ENCODE results near the gene ATP2C1. TPM values are rescaled to one million over a fixed set of nuclear protein-coding genes. Genes with fewer than 3 reads are reported as not detected.

The ATP2C1 gene
- total and polyA plus RNA-seq, 12 donors: 27.5 to 78.8 (median 58.4) TPM

DNA sequence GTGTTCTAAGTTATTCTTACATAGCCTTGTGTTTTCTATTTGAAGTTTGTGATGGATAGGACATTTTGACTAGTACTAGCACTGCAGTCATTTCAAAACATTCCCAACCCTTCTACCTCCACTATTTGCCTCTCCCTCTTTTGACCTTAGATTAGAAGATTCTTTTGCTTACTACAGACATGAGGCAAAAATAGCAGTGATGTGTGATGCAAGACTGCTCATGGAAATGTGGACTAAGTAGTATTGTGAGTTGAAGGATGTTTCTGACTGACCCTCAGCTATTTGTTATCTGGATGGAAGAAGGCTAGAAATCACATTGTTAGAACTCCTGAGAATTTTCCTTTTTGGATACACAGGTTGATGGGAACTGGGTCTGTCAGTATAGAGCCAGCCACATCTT is 45.9 kb downstream of the ATP2C1 start:
- ATAC-seq: peak in 7 of 8 donors; percentile 38 to 80 (median 71)
- intact Hi-C loops (cut with DNase I): no loop called here

DNA sequence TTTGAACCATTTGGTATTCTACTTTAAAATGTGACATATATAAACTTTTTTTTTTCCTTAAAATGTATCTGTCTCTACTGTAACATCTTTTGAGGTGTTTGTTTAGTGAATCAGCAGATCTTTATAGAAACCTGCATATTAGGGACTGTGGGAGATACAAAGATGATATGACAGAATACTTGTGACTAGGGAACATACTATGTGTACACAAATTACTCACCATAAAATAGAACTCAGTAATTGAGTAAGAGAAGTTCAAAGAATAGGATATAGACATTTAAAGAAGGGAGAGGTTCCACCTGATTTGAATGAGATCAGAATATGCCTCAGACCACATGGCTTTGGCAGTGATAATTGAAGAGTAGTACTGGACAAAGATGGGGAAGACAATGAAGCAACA is 47.9 kb downstream of the ATP2C1 start:
- H3K27ac ChIP-seq: no peak overlapping the region
- no peaks in the 10 kb centered on the region for H3K27me3 ChIP-seq
- TF ChIP-seq, protein P1, sequence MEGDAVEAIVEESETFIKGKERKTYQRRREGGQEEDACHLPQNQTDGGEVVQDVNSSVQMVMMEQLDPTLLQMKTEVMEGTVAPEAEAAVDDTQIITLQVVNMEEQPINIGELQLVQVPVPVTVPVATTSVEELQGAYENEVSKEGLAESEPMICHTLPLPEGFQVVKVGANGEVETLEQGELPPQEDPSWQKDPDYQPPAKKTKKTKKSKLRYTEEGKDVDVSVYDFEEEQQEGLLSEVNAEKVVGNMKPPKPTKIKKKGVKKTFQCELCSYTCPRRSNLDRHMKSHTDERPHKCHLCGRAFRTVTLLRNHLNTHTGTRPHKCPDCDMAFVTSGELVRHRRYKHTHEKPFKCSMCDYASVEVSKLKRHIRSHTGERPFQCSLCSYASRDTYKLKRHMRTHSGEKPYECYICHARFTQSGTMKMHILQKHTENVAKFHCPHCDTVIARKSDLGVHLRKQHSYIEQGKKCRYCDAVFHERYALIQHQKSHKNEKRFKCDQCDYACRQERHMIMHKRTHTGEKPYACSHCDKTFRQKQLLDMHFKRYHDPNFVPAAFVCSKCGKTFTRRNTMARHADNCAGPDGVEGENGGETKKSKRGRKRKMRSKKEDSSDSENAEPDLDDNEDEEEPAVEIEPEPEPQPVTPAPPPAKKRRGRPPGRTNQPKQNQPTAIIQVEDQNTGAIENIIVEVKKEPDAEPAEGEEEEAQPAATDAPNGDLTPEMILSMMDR (IDR thresholded peaks at IDR 0.05): no peak
- H3K9me3 ChIP-seq: no peaks in the 10 kb centered on the region
- peaks cover 0 to 76% (median 27%) of the 10 kb centered on the region in 9 donors for H3K36me3 ChIP-seq
- DNase-seq: no peak
- intact Hi-C loops (cut with DNase I): no loop called here
- H3K4me1 ChIP-seq: peaks cover 0 to 8% (median 0%) of the 10 kb centered on the region in 9 donors
- ATAC-seq: no peak
- H3K4me3 ChIP-seq: no peak overlapping the region

More for the DNA sequence above, 45.9 kb downstream of the ATP2C1 start:
- DNase-seq: no peak
- peaks cover 0 to 8% (median 0%) of the 10 kb centered on the region in 9 donors for H3K4me1 ChIP-seq
- peaks cover 0 to 69% (median 20%) of the 10 kb centered on the region in 9 donors for H3K36me3 ChIP-seq
- no peaks in the 10 kb centered on the region for H3K27me3 ChIP-seq
- H3K27ac ChIP-seq: peak overlapping the region in 1 of 10 donors; percentile 32
- H3K9me3 ChIP-seq: no peaks in the 10 kb centered on the region
- TF ChIP-seq, protein P1 (IDR thresholded peaks at IDR 0.05): no peak
- H3K4me3 ChIP-seq: no peak overlapping the region

DNA sequence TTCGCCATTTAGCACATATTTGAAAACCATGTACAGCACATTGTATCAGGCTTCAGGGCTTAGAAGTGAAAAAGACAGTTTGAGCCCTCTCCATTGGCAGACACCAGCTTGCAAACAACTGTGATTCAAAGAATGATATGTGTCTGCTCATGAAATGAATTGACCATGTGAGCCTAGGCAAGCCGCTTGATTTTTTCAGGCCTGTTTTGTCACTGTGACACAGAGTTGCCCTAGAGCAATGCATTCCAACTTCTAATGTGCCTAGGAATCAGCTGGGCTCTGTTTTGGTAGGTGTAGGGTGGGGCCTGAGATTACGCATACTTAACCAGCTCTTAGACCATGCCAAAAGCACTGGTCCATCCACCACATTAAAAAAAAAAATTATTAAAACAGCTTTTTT is 53.0 kb downstream of the ATP2C1 start:
- DNase-seq: no peak

DNA sequence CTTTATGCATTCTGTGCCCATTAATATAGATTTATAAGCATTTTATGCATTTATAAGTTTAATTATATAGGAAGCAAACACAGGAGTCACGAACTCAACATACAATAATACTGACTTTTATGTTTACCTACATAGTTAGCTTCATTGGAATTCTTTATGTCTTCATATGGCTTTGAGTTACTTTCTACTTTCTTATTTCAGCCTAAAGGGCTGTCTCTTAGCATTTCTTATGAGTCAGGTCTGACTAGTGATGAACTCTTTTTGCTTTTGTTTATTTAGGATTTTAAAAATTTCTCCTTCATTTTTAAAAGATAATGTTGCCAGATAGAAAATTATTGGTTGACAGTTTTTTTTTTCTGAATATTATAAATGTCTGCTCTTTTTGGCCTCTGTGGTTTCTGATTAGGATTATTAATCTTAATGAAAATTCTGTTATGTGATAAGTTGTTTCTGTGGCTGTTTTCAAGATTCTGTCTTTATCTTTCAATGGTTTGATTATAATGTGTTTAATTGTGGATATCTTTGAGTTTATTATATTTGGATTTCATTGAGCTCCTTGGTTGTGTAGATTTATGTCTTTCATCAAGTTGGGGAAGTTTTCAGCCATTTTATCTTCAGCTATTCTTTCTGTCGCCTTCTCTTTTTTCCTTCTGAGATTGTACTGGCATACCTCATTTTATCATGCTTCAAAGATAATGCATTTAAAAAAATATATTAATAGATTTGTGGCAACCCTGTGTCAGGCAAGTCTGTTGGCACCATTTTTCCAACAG is 54.3 kb downstream of the ATP2C1 start:
- no peak overlapping the region for H3K4me3 ChIP-seq
- 96 to 100% methylated on average over 2 of the region's 2 CpGs for WGBS, 2 donors
- intact Hi-C loops (cut with DNase I): no loop called here
- H3K4me1 ChIP-seq: no peaks in the 10 kb centered on the region
- H3K27me3 ChIP-seq: no peaks in the 10 kb centered on the region
- ATAC-seq (no peak), DNase-seq (no peak)
- TF ChIP-seq, protein P1 (IDR thresholded peaks at IDR 0.05): no peak
- H3K36me3 ChIP-seq: peaks cover 0 to 100% (median 18%) of the 10 kb centered on the region in 9 donors
- H3K27ac ChIP-seq: no peak overlapping the region
- peaks cover 0 to 13% (median 0%) of the 10 kb centered on the region in 11 donors for H3K9me3 ChIP-seq

More for the DNA sequence above, 53.0 kb downstream of the ATP2C1 start:
- Histone ChIP-seq H3K36me3 (peaks cover 0 to 100% (median 31%) of the 10 kb centered on the region in 9 donors), H3K4me3 (no peak overlapping the region), H3K4me1 (no peaks in the 10 kb centered on the region), H3K27me3 (no peaks in the 10 kb centered on the region), H3K27ac (no peak overlapping the region), H3K9me3 (peaks cover 0 to 13% (median 0%) of the 10 kb centered on the region in 11 donors)
- TF ChIP-seq, protein P1 (IDR thresholded peaks at IDR 0.05): no peak
- 97% methylated on average over 3 of the region's 3 CpGs for WGBS, 2 donors
- no peak for ATAC-seq
- intact Hi-C loops (cut with DNase I): no loop called here
